NCI-H2227 (cell line): ENCODE measurements around the gene AHRR.
A peak's percentile ranks its signal among the peaks of the same experiment; 100 is the strongest.
"Not testable (repeated sequence)": the region's sequence is repeated elsewhere in the genome, so short reads cannot be mapped to it uniquely, and the experiment has no call there.

Experiments used
- DNase-seq: peaks from one replicate; lab custom pipeline; 2025; ENCODE audit not compliant: unreplicated experiment; lab: John Stamatoyannopoulos, UW

The AHRR gene

GRCh38 chr5:470961-471749, 149.6 kb downstream of the AHRR start:
- DNase-seq = no peak

- no peak for DNase-seq
These were observed 150.2 kb downstream of the AHRR start for GRCh38 chr5:471750-472058.

DNA sequence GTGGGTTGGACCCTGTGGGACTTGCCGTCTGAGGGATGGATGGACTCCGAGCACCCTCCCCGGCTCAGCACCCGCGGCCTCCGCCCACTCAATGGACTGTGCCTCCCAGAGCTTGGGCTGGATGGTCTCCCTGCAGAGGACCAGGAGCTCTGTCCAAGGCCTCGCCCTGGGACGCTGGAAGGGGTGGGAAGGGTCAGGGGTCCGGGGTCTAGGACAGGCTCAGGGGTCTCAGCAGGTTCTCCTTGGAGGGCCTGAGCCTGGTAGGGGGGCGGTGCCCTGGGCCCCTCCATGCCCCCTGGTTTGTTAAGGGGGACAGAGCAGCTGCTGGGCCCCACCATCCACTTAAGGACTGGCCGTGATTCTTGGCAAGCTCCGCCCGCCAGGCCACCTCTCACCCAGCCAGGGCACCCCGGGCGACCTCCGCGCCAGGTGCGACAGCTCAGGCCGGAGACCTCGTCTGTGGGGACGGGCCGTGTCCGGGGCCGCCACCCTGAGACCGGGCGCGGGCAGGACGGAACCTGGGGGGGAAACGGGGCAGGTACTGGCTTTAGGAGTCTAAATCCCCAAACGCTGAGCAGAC, 150.7 kb downstream of the AHRR start:
- peak; percentile 61 for DNase-seq

GRCh38 chr5:472656-473550, 151.4 kb downstream of the AHRR start:
- DNase-seq = peak; percentile 96

DNA sequence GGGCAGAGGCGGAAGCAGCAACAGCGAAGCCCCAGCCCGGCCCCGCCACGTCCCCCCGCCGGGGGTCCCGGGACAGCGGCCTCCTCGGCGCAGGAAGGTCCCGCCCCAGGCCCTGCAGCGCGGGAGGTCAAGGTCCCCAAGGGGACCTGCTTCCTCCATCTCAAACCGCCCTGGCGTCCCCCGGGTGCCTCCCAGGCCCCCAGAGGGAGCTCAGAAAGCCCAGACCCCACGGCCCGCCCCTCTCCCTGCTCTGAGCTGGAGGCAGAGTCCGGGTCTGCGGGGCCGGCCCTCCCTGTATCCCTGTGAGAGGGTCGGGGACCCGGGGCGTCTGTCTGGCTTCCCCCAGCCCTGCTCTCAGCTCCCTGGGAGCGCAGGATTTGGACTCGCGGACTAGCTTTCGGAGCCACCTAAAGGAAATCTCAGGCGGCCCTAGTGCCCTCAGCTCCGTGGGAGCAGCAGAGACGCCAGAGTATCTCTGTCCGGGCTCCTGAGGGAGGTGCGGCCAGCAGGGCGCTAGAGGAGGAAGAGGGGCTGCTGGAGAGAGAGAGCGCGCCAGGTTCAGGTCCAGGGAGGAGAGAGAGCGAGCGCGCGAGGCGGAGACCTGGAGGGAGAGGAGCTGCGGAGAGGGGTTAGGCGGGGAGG, 152.2 kb downstream of the AHRR start:
- DNase-seq = peak; percentile 75

GRCh38 chr5:474232-474839, 152.8 kb downstream of the AHRR start:
- DNase-seq = not testable (repeated sequence)

GRCh38 chr5:474840-475661, 153.5 kb downstream of the AHRR start:
- DNase-seq = peak; percentile 37

GRCh38 chr5:475704-476101, 154.2 kb downstream of the AHRR start:
- no peak for DNase-seq

DNA sequence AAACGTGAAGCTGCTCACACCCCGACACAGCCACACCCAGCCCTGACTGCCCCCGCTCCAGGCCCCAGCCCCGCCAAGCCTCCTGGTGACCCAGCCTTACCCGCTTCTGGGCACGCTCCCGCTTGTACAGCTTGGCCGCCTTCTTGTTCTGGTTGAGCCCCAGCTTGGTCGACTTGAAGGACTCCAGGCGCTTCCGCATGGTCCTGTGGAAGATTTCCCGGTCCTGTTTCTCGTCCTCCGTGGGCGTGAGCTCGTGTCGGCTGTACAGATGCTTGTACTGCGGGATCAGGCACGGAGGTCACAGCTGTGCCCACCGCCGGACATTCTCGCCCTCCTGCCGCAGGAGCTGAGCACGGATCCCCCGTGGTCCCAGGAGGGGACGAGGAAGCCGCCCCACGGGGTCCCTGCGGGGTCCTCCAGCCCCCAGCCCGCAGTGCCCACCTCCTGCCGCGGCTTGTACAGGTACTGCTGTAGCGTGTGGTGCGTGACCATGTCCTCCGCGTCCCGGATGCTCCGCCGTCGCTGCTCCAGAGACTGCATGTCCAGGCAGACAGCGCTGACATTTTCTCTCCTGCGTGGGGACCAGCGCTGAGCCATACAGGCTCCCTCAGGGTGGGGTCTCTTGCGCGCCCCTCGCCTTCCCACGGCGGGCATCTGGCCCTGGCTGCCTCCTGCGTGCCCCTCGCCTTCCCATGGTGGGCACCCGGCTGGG, 154.7 kb downstream of the AHRR start:
- DNase-seq = no peak

- no peak for DNase-seq
These were observed 155.3 kb downstream of the AHRR start for GRCh38 chr5:476814-477175.

- DNase-seq = no peak
These were observed 155.7 kb downstream of the AHRR start for GRCh38 chr5:477247-477646.

- no peak for DNase-seq
These were observed 156.4 kb downstream of the AHRR start for GRCh38 chr5:477871-478270.

DNA sequence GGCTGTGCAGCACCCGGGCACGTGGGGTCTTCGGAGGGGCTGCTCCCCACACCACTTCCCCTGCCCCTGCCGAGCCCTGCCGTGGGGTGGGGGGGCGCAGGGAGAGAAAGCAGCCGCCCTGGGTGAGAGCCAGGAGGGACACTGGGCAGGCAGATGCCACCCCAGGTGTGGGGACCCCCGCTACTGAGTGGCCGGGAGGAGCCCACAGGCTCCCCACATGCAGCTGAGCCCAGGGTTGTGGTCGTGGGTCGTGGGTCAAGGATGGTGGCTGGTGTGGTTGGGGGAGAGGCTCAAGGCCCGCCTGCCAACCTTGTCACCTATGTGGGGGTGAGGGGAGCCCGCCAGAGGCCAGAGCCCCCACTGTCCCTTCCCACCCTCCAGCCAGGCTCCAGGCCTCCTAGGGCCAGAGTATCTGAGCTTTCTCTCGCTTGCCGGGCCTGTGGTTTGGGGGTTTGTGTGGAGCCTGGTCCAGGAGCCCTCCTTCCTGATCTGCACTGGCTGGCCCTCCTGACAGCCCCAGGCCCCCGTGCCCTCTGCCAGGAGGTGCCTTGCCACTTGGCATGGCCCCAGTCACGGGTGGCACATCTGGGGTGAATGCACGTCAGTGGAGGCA, 157.0 kb downstream of the AHRR start:
- no peak for DNase-seq

DNA sequence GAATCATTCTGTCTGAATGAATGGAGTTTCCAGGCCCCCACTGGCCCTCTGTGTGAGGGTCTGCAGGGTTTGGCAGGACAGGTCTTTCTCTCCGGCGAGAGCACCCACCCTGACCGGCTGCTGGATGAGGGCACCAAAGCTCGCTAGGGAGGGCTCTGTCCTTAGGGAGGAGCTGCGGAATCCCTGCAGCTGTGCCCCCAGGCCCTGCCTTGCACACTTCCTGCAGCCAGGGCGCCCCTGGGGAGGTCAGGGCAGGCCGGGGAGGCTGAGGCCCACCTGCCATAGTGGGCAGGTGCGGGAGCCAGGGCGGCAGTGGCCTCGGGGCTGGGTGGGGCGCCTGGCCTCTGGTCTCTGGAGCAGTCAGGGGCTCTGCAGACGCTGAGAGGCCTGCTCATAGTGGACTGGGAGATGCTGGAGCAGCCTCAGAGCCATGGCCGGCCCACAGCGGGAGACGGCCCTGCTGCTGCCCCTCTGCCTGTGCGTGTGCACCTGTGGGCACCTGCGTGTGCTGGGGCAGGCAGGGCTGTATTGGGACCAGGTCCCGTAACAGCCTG, 157.5 kb downstream of the AHRR start:
- DNase-seq = no peak

- DNase-seq = no peak
These were observed 158.2 kb downstream of the AHRR start for GRCh38 chr5:479566-480319.

DNA sequence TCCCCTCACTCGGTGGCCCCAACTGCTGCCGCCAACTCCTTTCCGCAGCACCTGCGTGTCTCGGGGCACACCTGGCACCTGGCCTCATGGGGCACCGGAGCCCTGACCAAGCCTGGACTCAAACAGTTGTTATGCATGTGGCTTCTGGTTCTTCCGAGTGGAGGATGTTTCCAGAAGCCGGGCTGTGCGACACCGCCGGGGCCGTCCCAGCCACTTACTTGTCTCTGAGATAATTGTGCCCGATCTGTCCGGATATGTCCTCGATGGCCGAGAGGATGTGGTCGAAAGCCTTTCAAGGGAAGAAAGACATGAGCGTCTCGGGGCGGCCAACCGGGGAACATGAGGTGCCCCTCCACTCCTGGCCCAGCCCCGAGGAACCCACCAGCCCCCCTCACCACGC, 159.8 kb downstream of the AHRR start:
- DNase-seq = no peak

DNA sequence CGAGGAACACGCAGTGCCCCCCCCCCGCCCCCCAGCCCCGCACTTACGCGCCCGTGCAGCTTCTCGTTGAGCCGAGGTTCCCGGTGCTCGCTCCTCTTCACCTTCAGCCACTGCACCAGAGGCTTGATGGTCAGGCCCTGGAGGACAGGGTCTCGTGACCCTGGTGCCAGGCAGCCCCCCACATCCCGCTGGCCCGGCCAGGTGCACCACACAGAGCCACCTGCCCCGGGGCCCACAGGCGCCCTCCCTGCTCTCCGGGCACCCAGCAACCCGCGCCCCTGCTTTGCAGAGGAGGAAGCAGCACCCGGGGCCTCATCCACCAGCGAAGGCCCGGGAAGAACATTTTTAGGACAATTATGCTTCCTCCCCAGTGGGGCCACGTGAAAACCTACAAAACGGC, 160.5 kb downstream of the AHRR start:
- DNase-seq = no peak

GRCh38 chr5:482506-482905, 161.0 kb downstream of the AHRR start:
- DNase-seq = no peak
